ENCODE measurements around the gene BACE2. TPM values are rescaled to one million over a fixed set of nuclear protein-coding genes. Genes with fewer than 3 reads are reported as not detected.

The BACE2 gene
- total RNA-seq, 1 donor from 2014 or later, result 16.0 TPM

- DNase-seq, result no peak
- H3K9me3 ChIP-seq (replicated peaks), result peaks cover 11% of the 10 kb centered on the region
- intact Hi-C loops (cut with micrococcal nuclease), result no loop called here
- H3K27ac ChIP-seq (replicated peaks), result no peak overlapping the region
- H3K4me3 ChIP-seq, result no peak overlapping the region
- peaks cover 9% of the 10 kb centered on the region for H3K4me1 ChIP-seq
- H3K36me3 ChIP-seq, result no peaks in the 10 kb centered on the region
- no peak for TF ChIP-seq CTCF (IDR thresholded peaks at IDR 0.05; ENCODE audit: borderline replicate concordance)
- peaks cover 14% of the 10 kb centered on the region for H3K27me3 ChIP-seq (ENCODE audit: low read depth)
These were observed 39.0 kb upstream of the BACE2 start for GRCh38 chr21:41128981-41129380.

GRCh38 chr21:41130883-41131282, 37.1 kb upstream of the BACE2 start:
- intact Hi-C loops (cut with micrococcal nuclease), result no loop called here
- Histone ChIP-seq H3K27me3 (ENCODE audit: low read depth) (peaks cover 24% of the 10 kb centered on the region), H3K36me3 (no peaks in the 10 kb centered on the region), H3K4me3 (no peak overlapping the region), H3K27ac (replicated peaks) (no peak overlapping the region), H3K9me3 (replicated peaks) (peaks cover 11% of the 10 kb centered on the region), H3K4me1 (no peaks in the 10 kb centered on the region)
- no peak for TF ChIP-seq CTCF (IDR thresholded peaks at IDR 0.05; ENCODE audit: borderline replicate concordance)
- DNase-seq, result no peak

GRCh38 chr21:41133874-41134522, 34.0 kb upstream of the BACE2 start:
- no peaks in the 10 kb centered on the region for H3K36me3 ChIP-seq
- H3K9me3 ChIP-seq (replicated peaks), result peaks cover 5% of the 10 kb centered on the region
- H3K4me3 ChIP-seq, result no peak overlapping the region
- peak; percentile 64 for TF ChIP-seq CTCF (IDR thresholded peaks at IDR 0.05; ENCODE audit: borderline replicate concordance)
- H3K27ac ChIP-seq (replicated peaks), result no peak overlapping the region
- no peak for DNase-seq
- peaks cover 42% of the 10 kb centered on the region for H3K27me3 ChIP-seq (ENCODE audit: low read depth)
- H3K4me1 ChIP-seq, result no peaks in the 10 kb centered on the region
- intact Hi-C loops (cut with micrococcal nuclease), result no loop called here

- no peaks in the 10 kb centered on the region for H3K36me3 ChIP-seq
- H3K27ac ChIP-seq (replicated peaks), result no peak overlapping the region
- H3K4me1 ChIP-seq, result no peaks in the 10 kb centered on the region
- H3K4me3 ChIP-seq, result no peak overlapping the region
- no peak for DNase-seq
- H3K27me3 ChIP-seq (ENCODE audit: low read depth), result peaks cover 55% of the 10 kb centered on the region
- no peak for TF ChIP-seq CTCF (IDR thresholded peaks at IDR 0.05; ENCODE audit: borderline replicate concordance)
- intact Hi-C loops (cut with micrococcal nuclease), result no loop called here
- no peaks in the 10 kb centered on the region for H3K9me3 ChIP-seq (replicated peaks)
These were observed 32.2 kb upstream of the BACE2 start for GRCh38 chr21:41135746-41136145.

GRCh38 chr21:41136286-41136685, 31.7 kb upstream of the BACE2 start:
- Histone ChIP-seq H3K4me3 (no peak overlapping the region), H3K4me1 (no peaks in the 10 kb centered on the region), H3K36me3 (no peaks in the 10 kb centered on the region), H3K27ac (replicated peaks) (no peak overlapping the region), H3K9me3 (replicated peaks) (no peaks in the 10 kb centered on the region), H3K27me3 (ENCODE audit: low read depth) (peaks cover 55% of the 10 kb centered on the region)
- TF ChIP-seq CTCF (IDR thresholded peaks at IDR 0.05; ENCODE audit: borderline replicate concordance), result no peak
- intact Hi-C loops (cut with micrococcal nuclease), result no loop called here
- no peak for DNase-seq

Measured in left ventricle myocardium inferior (tissue), 1 donor.